Measurements from ENCODE around the gene ATRAID.

The ATRAID gene

DNA sequence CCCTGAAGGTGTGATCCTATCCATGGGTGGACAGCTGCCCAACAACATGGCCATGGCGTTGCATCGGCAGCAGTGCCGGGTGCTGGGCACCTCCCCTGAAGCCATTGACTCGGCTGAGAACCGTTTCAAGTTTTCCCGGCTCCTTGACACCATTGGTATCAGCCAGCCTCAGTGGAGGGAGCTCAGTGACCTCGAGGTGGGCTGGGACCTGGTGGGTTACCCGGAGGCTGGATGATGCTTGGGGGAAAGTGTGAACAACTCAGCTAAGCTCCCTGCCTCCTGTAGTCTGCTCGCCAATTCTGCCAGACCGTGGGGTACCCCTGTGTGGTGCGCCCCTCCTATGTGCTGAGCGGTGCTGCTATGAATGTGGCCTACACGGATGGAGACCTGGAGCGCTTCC is 21.5 kb downstream of the ATRAID start:
- Histone ChIP-seq H3F3A (ENCODE audit: insufficient read depth) (no peaks in the 10 kb centered on the region), H4K20me1 (ENCODE audit: low read depth, low read length) (no peaks in the 10 kb centered on the region)

DNA sequence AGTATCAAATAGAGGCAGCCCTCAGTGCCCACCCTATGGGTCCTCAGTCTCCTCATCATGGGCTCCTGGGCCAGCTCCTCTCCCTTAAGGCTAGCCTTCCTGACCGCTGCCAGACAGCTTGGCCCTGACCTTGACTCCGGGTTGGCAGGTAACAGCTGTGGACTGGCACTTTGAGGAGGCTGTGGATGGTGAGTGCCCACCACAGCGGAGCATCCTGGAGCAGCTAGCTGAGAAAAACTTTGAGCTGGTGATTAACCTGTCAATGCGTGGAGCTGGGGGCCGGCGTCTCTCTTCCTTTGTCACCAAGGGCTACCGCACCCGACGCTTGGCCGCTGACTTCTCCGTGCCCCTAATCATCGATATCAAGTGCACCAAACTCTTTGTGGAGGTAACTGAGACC is 24.3 kb downstream of the ATRAID start:
- Histone ChIP-seq H4K20me1 (ENCODE audit: low read depth, low read length) (no peaks in the 10 kb centered on the region), H3K36me3 (ENCODE audit: low read length) (peaks cover 7% of the 10 kb centered on the region), H3K9ac (ENCODE audit: low read length) (no peak overlapping the region)

More for the DNA sequence above, 21.5 kb downstream of the ATRAID start:
- H3K79me2 ChIP-seq (ENCODE audit: insufficient read depth, low read length), result 0 out of 2 replicates have a peak, but pooled peaks cover under 1% of the 10 kb centered on the region
- no peak overlapping the region for H3K4me2 ChIP-seq (ENCODE audit: low read depth, low read length, poor library complexity, severe bottlenecking)
- TF ChIP-seq, protein P1, sequence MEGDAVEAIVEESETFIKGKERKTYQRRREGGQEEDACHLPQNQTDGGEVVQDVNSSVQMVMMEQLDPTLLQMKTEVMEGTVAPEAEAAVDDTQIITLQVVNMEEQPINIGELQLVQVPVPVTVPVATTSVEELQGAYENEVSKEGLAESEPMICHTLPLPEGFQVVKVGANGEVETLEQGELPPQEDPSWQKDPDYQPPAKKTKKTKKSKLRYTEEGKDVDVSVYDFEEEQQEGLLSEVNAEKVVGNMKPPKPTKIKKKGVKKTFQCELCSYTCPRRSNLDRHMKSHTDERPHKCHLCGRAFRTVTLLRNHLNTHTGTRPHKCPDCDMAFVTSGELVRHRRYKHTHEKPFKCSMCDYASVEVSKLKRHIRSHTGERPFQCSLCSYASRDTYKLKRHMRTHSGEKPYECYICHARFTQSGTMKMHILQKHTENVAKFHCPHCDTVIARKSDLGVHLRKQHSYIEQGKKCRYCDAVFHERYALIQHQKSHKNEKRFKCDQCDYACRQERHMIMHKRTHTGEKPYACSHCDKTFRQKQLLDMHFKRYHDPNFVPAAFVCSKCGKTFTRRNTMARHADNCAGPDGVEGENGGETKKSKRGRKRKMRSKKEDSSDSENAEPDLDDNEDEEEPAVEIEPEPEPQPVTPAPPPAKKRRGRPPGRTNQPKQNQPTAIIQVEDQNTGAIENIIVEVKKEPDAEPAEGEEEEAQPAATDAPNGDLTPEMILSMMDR (IDR thresholded peaks at IDR 0.05; ENCODE audit: insufficient read depth, low read length, poor library complexity, severe bottlenecking), result no peak
- no peak for TF ChIP-seq EZH2phosphoT487 (conservative IDR thresholded peaks at IDR 0.05; ENCODE audit: low read length)
- H3K9ac ChIP-seq (ENCODE audit: low read length), result no peak overlapping the region
- H3K9me2 ChIP-seq (replicated peaks; ENCODE audit: insufficient read depth, low read length), result no peaks in the 10 kb centered on the region
- no peak overlapping the region for H2AFZ ChIP-seq (ENCODE audit: low read depth, low read length, severe bottlenecking)
- H3K27me3 ChIP-seq (ENCODE audit: low read length), result no peaks in the 10 kb centered on the region
- peaks cover 10% of the 10 kb centered on the region for H3K36me3 ChIP-seq (ENCODE audit: low read length)
- H3K9me3 ChIP-seq (ENCODE audit: insufficient read depth, low read length), result no peaks in the 10 kb centered on the region
- H3K27ac ChIP-seq (ENCODE audit: low read depth, low read length), result no peak overlapping the region
- no peak overlapping the region for H3K4me3 ChIP-seq (ENCODE audit: insufficient read depth, low read length, poor library complexity, severe bottlenecking)

DNA sequence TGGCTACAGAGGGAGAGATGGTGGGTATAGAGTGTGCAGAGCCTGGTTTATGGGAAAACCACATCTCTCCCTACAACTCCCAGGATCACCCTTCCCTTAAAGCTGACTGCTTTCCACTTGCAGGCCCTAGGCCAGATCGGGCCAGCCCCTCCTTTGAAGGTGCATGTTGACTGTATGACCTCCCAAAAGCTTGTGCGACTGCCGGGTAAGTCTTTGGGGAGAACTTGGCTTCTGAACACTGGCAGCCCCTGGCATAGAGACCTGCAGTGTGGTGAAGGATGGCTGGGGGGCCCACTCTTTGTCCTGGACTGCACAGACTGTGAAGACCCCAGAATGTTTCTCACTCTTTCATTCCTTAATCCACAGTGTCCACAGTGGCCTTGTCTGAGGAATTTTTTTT is 24.8 kb downstream of the ATRAID start:
- TF ChIP-seq EZH2phosphoT487 (conservative IDR thresholded peaks at IDR 0.05; ENCODE audit: low read length), result no peak
- TF ChIP-seq, protein P1 (IDR thresholded peaks at IDR 0.05; ENCODE audit: insufficient read depth, low read length, poor library complexity, severe bottlenecking), result no peak
- Histone ChIP-seq H3K9me2 (replicated peaks; ENCODE audit: insufficient read depth, low read length) (no peaks in the 10 kb centered on the region), H3K4me3 (ENCODE audit: insufficient read depth, low read length, poor library complexity, severe bottlenecking) (no peak overlapping the region), H3K9me3 (ENCODE audit: insufficient read depth, low read length) (no peaks in the 10 kb centered on the region), H4K20me1 (ENCODE audit: low read depth, low read length) (no peaks in the 10 kb centered on the region), H2AFZ (ENCODE audit: low read depth, low read length, severe bottlenecking) (no peak overlapping the region), H3K79me2 (ENCODE audit: insufficient read depth, low read length) (no peaks in the 10 kb centered on the region), H3K4me2 (ENCODE audit: low read depth, low read length, poor library complexity, severe bottlenecking) (no peak overlapping the region), H3K27me3 (ENCODE audit: low read length) (no peaks in the 10 kb centered on the region), H3K9ac (ENCODE audit: low read length) (no peak overlapping the region), H3F3A (ENCODE audit: insufficient read depth) (no peaks in the 10 kb centered on the region), H3K27ac (ENCODE audit: low read depth, low read length) (no peak overlapping the region), H3K36me3 (ENCODE audit: low read length) (peaks cover 7% of the 10 kb centered on the region)

More for the DNA sequence above, 24.3 kb downstream of the ATRAID start:
- Histone ChIP-seq H3K4me3 (ENCODE audit: insufficient read depth, low read length, poor library complexity, severe bottlenecking) (no peak overlapping the region), H3K9me2 (replicated peaks; ENCODE audit: insufficient read depth, low read length) (no peaks in the 10 kb centered on the region), H3K27ac (ENCODE audit: low read depth, low read length) (no peak overlapping the region), H2AFZ (ENCODE audit: low read depth, low read length, severe bottlenecking) (no peak overlapping the region), H3F3A (ENCODE audit: insufficient read depth) (no peaks in the 10 kb centered on the region), H3K9me3 (ENCODE audit: insufficient read depth, low read length) (no peaks in the 10 kb centered on the region), H3K4me2 (ENCODE audit: low read depth, low read length, poor library complexity, severe bottlenecking) (no peak overlapping the region), H3K27me3 (ENCODE audit: low read length) (no peaks in the 10 kb centered on the region), H3K79me2 (ENCODE audit: insufficient read depth, low read length) (no peaks in the 10 kb centered on the region)
- TF ChIP-seq, protein P1 (IDR thresholded peaks at IDR 0.05; ENCODE audit: insufficient read depth, low read length, poor library complexity, severe bottlenecking), result no peak
- no peak for TF ChIP-seq EZH2phosphoT487 (conservative IDR thresholded peaks at IDR 0.05; ENCODE audit: low read length)

Data from SU-DHL-6 (cell line).